Tibial nerve (tissue), 3 donors: ENCODE results near the gene PRM3.

Experiments
- POLR2A ChIP-seq, 2 donors: fragments of 450-650 bp; IDR thresholded peaks; one replicate each; pipeline ENCODE4 v1.6.1; 2017; ENCODE audit warnings: antibody characterized with exemption in 2 of 2, mild to moderate bottlenecking in 2 of 2, moderate library complexity in 2 of 2
- TF ChIP-seq, protein P1 (sequence below), 5 experiments: fragments of 200-600 bp in 3 of 5; fragments of 450-650 bp in 2 of 5; sonication (generic) in 3 of 5; IDR thresholded peaks; one replicate each; pipeline ENCODE4 v1.5.1; 2016 to 2019; ENCODE audit warnings: antibody characterized with exemption in 5 of 5, mild to moderate bottlenecking in 3 of 5, moderate library complexity in 2 of 5

DNA sequence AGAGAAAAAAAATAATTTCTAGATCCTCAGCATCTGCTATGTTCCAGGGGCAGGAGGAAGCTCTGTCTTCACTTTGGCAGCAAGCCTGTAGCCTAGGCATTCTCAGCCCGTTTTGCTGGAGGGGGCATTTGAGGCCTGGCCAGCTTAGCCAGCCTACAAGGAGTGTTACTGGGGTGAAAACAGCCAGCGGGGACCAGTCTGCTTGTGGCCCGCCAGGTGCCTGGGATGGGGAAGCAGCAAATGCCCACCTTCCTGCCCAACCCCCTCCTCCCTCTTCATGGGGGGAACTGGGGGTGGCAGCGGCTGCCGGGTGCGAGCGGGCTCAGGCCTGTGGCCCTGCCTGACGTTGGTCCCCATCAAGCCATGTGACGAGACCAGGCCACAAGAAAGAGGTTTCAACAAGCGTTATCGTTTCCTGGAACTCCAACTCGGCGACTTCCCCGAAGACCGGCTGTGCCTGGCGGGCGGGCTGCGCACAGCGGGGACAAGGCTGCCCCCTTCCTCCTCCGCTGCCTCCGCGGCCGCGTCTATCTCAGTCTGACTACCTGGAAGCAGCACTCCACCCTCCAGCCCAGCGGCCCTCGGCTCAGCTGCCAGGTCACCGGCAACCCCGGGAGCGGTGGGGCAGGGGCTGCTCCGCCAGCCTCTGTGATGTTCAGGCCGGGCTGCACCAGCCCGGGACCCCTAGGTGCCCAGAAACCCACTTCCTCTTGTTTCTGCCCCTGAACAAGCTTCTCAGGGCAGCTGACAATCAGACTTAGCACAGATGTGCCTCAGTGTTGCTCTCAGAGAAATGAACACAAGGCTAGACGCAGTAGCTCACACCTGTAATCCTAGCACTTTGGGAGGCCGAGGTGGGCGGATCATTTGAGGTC is 40.3 kb downstream of the PRM3 start:
- peak in 1 of 2 donors; percentile 7 for TF ChIP-seq POLR2A (IDR thresholded peaks at IDR 0.05)
- TF ChIP-seq, protein P1, sequence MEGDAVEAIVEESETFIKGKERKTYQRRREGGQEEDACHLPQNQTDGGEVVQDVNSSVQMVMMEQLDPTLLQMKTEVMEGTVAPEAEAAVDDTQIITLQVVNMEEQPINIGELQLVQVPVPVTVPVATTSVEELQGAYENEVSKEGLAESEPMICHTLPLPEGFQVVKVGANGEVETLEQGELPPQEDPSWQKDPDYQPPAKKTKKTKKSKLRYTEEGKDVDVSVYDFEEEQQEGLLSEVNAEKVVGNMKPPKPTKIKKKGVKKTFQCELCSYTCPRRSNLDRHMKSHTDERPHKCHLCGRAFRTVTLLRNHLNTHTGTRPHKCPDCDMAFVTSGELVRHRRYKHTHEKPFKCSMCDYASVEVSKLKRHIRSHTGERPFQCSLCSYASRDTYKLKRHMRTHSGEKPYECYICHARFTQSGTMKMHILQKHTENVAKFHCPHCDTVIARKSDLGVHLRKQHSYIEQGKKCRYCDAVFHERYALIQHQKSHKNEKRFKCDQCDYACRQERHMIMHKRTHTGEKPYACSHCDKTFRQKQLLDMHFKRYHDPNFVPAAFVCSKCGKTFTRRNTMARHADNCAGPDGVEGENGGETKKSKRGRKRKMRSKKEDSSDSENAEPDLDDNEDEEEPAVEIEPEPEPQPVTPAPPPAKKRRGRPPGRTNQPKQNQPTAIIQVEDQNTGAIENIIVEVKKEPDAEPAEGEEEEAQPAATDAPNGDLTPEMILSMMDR (IDR thresholded peaks at IDR 0.05): no peak
